Measurements from ENCODE around the gene ROR2.

DNA sequence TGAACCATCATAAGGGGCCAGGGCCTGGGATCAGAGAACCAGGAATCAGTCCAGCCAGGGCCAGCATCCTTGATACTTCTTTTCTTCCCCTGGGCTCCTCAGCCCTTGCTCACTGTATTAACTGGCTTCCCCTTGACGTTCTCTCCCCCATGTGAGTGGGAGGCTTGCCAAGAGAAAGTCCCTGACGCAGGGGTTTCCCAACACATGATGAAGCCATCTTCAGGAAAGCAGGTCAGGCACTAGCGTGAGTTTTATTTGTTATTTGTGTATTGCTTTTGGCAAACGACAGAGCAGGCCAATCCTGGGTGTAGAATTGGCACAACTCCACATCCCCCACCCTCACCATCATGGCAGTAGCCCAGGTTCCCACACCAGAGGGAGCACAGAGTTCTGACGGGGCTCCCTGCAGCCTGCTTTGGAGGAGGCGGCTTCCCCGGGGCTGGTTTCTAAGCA lies 360.9 kb downstream of the ROR2 start:
- no peak for TF ChIP-seq POLR2AphosphoS5 (IDR thresholded peaks at IDR 0.05; ENCODE audit: low read depth)
- TF ChIP-seq, protein P1, sequence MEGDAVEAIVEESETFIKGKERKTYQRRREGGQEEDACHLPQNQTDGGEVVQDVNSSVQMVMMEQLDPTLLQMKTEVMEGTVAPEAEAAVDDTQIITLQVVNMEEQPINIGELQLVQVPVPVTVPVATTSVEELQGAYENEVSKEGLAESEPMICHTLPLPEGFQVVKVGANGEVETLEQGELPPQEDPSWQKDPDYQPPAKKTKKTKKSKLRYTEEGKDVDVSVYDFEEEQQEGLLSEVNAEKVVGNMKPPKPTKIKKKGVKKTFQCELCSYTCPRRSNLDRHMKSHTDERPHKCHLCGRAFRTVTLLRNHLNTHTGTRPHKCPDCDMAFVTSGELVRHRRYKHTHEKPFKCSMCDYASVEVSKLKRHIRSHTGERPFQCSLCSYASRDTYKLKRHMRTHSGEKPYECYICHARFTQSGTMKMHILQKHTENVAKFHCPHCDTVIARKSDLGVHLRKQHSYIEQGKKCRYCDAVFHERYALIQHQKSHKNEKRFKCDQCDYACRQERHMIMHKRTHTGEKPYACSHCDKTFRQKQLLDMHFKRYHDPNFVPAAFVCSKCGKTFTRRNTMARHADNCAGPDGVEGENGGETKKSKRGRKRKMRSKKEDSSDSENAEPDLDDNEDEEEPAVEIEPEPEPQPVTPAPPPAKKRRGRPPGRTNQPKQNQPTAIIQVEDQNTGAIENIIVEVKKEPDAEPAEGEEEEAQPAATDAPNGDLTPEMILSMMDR (conservative IDR thresholded peaks at IDR 0.05; ENCODE audit: low read depth in 2 of 2): no peak
- no peak for TF ChIP-seq EZH2 (IDR thresholded peaks at IDR 0.05; ENCODE audit: low read depth, unreplicated experiment)
- no peak for TF ChIP-seq EZH2phosphoT487 (IDR thresholded peaks at IDR 0.05; ENCODE audit: unreplicated experiment)
- no peak for TF ChIP-seq CREB1 (CRISPR knock-in tag; IDR thresholded peaks at IDR 0.05; ENCODE audit: low read depth)
- TF ChIP-seq, protein P2, sequence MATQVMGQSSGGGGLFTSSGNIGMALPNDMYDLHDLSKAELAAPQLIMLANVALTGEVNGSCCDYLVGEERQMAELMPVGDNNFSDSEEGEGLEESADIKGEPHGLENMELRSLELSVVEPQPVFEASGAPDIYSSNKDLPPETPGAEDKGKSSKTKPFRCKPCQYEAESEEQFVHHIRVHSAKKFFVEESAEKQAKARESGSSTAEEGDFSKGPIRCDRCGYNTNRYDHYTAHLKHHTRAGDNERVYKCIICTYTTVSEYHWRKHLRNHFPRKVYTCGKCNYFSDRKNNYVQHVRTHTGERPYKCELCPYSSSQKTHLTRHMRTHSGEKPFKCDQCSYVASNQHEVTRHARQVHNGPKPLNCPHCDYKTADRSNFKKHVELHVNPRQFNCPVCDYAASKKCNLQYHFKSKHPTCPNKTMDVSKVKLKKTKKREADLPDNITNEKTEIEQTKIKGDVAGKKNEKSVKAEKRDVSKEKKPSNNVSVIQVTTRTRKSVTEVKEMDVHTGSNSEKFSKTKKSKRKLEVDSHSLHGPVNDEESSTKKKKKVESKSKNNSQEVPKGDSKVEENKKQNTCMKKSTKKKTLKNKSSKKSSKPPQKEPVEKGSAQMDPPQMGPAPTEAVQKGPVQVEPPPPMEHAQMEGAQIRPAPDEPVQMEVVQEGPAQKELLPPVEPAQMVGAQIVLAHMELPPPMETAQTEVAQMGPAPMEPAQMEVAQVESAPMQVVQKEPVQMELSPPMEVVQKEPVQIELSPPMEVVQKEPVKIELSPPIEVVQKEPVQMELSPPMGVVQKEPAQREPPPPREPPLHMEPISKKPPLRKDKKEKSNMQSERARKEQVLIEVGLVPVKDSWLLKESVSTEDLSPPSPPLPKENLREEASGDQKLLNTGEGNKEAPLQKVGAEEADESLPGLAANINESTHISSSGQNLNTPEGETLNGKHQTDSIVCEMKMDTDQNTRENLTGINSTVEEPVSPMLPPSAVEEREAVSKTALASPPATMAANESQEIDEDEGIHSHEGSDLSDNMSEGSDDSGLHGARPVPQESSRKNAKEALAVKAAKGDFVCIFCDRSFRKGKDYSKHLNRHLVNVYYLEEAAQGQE (IDR thresholded peaks at IDR 0.05; ENCODE audit: unreplicated experiment): no peak
- TF ChIP-seq JUNB (IDR thresholded peaks at IDR 0.05; ENCODE audit: unreplicated experiment): no peak
- TF ChIP-seq NANOG (IDR thresholded peaks at IDR 0.05; ENCODE audit: borderline replicate concordance): no peak
- no peak for TF ChIP-seq ETS1 (IDR thresholded peaks at IDR 0.05)
- TF ChIP-seq ZNF462 (CRISPR knock-in tag; IDR thresholded peaks at IDR 0.05): no peak
- no peak for TF ChIP-seq ZNF331 (CRISPR knock-in tag; IDR thresholded peaks at IDR 0.05; ENCODE audit: low read depth)
- no peak for TF ChIP-seq STAT1 (IDR thresholded peaks at IDR 0.05; ENCODE audit: unreplicated experiment)
- TF ChIP-seq ZNF114 (CRISPR knock-in tag; IDR thresholded peaks at IDR 0.05): no peak

All from GM23338 (cell line).